Osteocyte (in vitro differentiated cells): Measurements from ENCODE around the gene TXNDC17. TPM values are rescaled to one million over a fixed set of nuclear protein-coding genes. Genes with fewer than 3 reads are reported as not detected.
A peak's percentile ranks its signal among the peaks of the same experiment; 100 is the strongest.
"Not testable (repeated sequence)": the region's sequence is repeated elsewhere in the genome, so short reads cannot be mapped to it uniquely, and the experiment has no call there.

Experiments
- DNase-seq: peaks from one replicate; pipeline ENCODE4 v3.0.0; 2021; ENCODE audit warnings: mixed read lengths; ENCODE audit not compliant: unreplicated experiment; ENCODE audit errors: extremely low spot score
- H3K27ac Mint-ChIP-seq: one replicate; pipeline ENCODE4 v1.8.0; 2021; ENCODE audit warnings: mild to moderate bottlenecking, mixed read lengths; ENCODE audit not compliant: unreplicated experiment
- H3K27me3 Mint-ChIP-seq: one replicate; pipeline ENCODE4 v1.8.0; 2021; ENCODE audit warnings: mixed read lengths; ENCODE audit not compliant: unreplicated experiment
- H3K36me3 Mint-ChIP-seq: one replicate; pipeline ENCODE4 v1.8.0; 2021; ENCODE audit warnings: mixed read lengths; ENCODE audit not compliant: unreplicated experiment
- H3K4me1 Mint-ChIP-seq: one replicate; pipeline ENCODE4 v1.8.0; 2021; ENCODE audit warnings: mixed read lengths; ENCODE audit not compliant: unreplicated experiment
- H3K4me3 Mint-ChIP-seq: one replicate; pipeline ENCODE4 v1.8.0; 2021; ENCODE audit warnings: mild to moderate bottlenecking, moderate library complexity, mixed read lengths; ENCODE audit not compliant: unreplicated experiment
- H3K9me3 Mint-ChIP-seq: one replicate; pipeline ENCODE4 v1.8.0; 2021; ENCODE audit warnings: mixed read lengths; ENCODE audit not compliant: unreplicated experiment
- total RNA-seq: library from RNA; stranded (reverse); gene quantifications from 2 replicates; pipeline ENCODE4 v1.2.1, GENCODE V29; 2021
- TF ChIP-seq, protein P1 (sequence below): fragments of 200-600 bp; sonication (generic); IDR thresholded peaks from 2 replicates; pipeline ENCODE4 v1.5.0; 2021; ENCODE audit warnings: antibody characterized with exemption, mild to moderate bottlenecking, moderate library complexity

The TXNDC17 gene
- total RNA-seq, 1 donor from 2014 or later = 53.5 TPM

- peaks cover 6% of the 10 kb centered on the region for H3K4me1 Mint-ChIP-seq
- no peak overlapping the region for H3K4me3 Mint-ChIP-seq
- H3K9me3 Mint-ChIP-seq = no peaks in the 10 kb centered on the region
- TF ChIP-seq, protein P1, sequence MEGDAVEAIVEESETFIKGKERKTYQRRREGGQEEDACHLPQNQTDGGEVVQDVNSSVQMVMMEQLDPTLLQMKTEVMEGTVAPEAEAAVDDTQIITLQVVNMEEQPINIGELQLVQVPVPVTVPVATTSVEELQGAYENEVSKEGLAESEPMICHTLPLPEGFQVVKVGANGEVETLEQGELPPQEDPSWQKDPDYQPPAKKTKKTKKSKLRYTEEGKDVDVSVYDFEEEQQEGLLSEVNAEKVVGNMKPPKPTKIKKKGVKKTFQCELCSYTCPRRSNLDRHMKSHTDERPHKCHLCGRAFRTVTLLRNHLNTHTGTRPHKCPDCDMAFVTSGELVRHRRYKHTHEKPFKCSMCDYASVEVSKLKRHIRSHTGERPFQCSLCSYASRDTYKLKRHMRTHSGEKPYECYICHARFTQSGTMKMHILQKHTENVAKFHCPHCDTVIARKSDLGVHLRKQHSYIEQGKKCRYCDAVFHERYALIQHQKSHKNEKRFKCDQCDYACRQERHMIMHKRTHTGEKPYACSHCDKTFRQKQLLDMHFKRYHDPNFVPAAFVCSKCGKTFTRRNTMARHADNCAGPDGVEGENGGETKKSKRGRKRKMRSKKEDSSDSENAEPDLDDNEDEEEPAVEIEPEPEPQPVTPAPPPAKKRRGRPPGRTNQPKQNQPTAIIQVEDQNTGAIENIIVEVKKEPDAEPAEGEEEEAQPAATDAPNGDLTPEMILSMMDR = no peak
- peaks cover 52% of the 10 kb centered on the region for H3K27me3 Mint-ChIP-seq
- no peak overlapping the region for H3K27ac Mint-ChIP-seq
- H3K36me3 Mint-ChIP-seq = peaks cover 3% of the 10 kb centered on the region
- no peak for DNase-seq
These were observed 20.1 kb downstream of the TXNDC17 start for GRCh38 chr17:6660805-6661463.

GRCh38 chr17:6661464-6661848, 20.6 kb downstream of the TXNDC17 start:
- Mint-ChIP-seq H3K4me3 (no peak overlapping the region), H3K36me3 (peaks cover 3% of the 10 kb centered on the region), H3K4me1 (peaks cover 3% of the 10 kb centered on the region), H3K27ac (no peak overlapping the region), H3K9me3 (no peaks in the 10 kb centered on the region), H3K27me3 (peaks cover 49% of the 10 kb centered on the region)
- no peak for DNase-seq
- TF ChIP-seq, protein P1 = no peak

DNA sequence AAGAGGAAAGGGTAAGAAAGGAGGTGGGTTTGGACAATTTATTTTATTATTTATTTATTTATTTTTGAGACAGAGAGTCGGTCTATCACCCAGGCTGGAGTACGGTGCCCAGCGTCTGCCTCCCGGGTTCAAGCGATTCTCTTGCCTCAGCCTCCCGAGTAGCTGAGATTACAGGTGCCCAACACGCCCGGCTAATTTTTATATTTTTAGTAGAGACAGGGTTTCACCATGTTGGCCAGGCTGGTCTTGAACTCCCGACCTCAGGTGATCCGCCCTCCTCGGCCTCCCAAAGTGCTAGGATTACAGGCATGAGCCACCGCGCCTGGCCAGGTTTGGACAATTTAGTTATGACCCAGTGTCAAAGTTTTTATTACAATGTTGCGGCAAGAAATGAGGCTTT, 22.3 kb downstream of the TXNDC17 start:
- DNase-seq, H3K4me3 Mint-ChIP-seq, H3K9me3 Mint-ChIP-seq, H3K36me3 Mint-ChIP-seq, H3K4me1 Mint-ChIP-seq, H3K27ac Mint-ChIP-seq: not testable (repeated sequence)
- peaks cover 46% of the 10 kb centered on the region for H3K27me3 Mint-ChIP-seq

GRCh38 chr17:6666077-6666521, 25.2 kb downstream of the TXNDC17 start:
- no peaks in the 10 kb centered on the region for H3K9me3 Mint-ChIP-seq
- H3K4me1 Mint-ChIP-seq = no peaks in the 10 kb centered on the region
- peaks cover 37% of the 10 kb centered on the region for H3K27me3 Mint-ChIP-seq
- DNase-seq = no peak
- H3K4me3 Mint-ChIP-seq = no peak overlapping the region
- TF ChIP-seq, protein P1 = peak; percentile 89
- no peaks in the 10 kb centered on the region for H3K36me3 Mint-ChIP-seq
- H3K27ac Mint-ChIP-seq = no peak overlapping the region

DNA sequence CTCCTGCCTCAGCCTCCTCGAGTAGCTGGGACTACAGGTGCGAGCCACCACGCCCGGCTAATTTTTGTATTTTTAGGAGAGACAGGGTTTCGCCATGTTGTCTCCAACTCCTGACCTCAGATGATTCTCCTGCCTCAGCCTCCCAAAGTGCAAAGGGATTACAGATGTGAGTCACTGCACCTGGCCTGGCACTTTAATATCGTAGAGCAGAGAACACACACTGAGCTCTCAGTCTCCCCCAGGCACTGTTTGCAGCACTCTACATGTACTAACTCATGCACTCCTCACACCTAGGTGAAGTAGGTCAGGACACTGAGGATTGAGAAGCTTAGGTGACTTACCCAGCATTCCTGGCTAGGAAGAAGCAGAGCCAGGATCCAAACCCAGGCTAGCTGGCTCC, 25.7 kb downstream of the TXNDC17 start:
- no peak overlapping the region for H3K27ac Mint-ChIP-seq
- peaks cover 33% of the 10 kb centered on the region for H3K27me3 Mint-ChIP-seq

More for the DNA sequence above, 25.7 kb downstream of the TXNDC17 start:
- DNase-seq = no peak
- no peaks in the 10 kb centered on the region for H3K4me1 Mint-ChIP-seq
- H3K9me3 Mint-ChIP-seq = no peaks in the 10 kb centered on the region
- TF ChIP-seq, protein P1 = no peak
- H3K36me3 Mint-ChIP-seq = no peaks in the 10 kb centered on the region
- no peak overlapping the region for H3K4me3 Mint-ChIP-seq
